HG02938 (cell line): Measurements from ENCODE around the gene CDK15.

Experiments
- ATAC-seq: cut with Tn5 transposase; IDR thresholded peaks from one replicate; pipeline ENCODE4 v1.9.1; 2021; ENCODE audit warnings: mild to moderate bottlenecking, moderate library complexity; ENCODE audit not compliant: unreplicated experiment

Gene CDK15

GRCh38 chr2:201904538-201905420 lies 98.4 kb downstream of the CDK15 start:
- ATAC-seq = peak; percentile 94

- ATAC-seq = no peak
Observed at GRCh38 chr2:201906777-201907562, 100.6 kb downstream of the CDK15 start.

DNA sequence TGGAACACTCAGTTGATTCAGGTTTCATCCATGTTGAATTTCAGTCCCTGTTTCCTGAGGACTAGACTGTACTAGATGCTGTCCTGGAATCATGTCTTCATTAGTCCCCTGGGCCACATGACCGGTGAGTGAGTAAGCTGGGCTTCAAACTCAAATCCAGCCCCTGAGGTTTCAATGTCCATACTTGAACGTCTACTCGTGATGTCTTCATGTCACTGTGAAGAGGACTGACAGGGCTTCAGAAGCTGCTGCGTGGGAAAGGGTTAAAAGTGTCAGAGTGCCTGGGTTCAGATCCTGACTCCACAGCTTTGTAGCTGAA lies 101.2 kb downstream of the CDK15 start:
- no peak for ATAC-seq

- no peak for ATAC-seq
Observed at GRCh38 chr2:201908901-201909300, 102.6 kb downstream of the CDK15 start.

DNA sequence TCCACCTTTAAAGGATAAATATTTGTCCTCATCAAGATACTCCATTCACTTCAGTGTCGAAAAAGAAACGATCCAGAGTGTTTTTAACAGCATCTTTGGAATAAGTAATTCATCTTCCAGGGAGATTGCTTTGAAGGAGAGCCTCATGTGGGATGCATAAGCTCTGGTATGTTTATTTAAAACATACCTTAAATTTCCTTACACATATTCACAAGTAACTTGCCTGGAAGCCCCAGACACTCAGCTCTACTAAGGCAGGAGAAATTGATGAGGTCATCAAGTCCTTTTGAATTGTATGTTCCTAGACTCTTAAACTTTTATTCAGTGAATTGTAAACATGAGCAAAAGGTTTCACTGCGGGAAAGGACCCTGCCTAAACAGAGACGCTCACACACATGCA lies 103.0 kb downstream of the CDK15 start:
- no peak for ATAC-seq

DNA sequence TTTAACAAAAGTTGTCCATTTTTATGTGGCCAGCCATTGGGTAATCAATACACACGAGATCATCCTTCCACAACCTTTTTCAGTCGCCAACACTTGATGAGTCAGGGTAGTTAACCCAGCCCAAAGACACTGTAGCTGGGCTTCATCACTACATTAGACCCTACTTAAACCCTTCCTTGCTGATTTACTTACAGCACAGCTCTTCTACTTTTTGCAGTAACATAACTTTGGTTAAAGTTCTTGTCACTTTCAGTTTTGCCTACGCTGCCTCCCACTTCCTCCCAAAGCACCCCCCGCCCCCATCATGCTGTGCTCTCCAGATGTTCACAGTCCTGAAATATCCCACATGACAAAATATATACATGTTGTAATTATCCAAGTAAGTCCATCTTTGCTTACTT lies 103.6 kb downstream of the CDK15 start:
- ATAC-seq = no peak

DNA sequence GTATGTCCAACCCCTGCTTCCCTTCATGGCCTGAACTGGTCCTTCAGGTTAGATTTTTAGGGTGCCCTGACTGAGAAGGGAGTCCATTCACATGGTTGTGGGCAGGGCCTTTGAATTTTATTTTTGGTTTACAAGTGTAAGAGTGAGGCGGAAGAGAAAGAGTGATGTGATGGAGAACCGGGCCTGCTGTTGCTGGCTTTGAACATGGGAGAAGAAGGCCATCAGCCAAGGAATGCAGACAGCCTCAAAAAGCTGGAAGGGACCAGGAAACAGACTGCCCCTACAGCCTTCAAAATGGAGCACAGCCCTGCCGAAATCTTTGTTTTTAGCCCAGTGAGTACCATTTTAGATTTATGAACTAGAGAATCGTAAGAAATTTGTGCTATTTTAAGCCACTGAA lies 105.0 kb downstream of the CDK15 start:
- ATAC-seq = no peak

GRCh38 chr2:201913201-201913600 lies 106.9 kb downstream of the CDK15 start:
- no peak for ATAC-seq

DNA sequence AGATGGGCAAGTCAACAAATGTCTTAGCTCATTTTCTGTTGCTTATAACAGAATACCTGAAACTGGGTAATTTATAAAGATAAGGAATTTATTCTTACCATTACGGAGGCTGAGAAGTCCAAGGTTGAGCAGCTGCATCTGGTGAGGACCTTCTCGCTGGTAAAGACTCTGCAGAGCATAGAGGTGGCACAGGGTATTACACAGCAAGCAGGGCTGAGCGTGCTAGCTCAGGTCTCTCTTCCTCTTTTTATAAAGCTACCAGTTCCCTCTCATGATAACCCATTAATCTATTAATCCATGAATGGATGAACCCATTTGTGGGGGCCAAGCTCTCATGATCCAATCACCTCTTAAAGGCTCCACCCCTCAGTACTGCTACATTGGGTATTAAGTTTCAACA lies 109.1 kb downstream of the CDK15 start:
- peak; percentile 91 for ATAC-seq

GRCh38 chr2:201916565-201916964 lies 110.2 kb downstream of the CDK15 start:
- no peak for ATAC-seq

DNA sequence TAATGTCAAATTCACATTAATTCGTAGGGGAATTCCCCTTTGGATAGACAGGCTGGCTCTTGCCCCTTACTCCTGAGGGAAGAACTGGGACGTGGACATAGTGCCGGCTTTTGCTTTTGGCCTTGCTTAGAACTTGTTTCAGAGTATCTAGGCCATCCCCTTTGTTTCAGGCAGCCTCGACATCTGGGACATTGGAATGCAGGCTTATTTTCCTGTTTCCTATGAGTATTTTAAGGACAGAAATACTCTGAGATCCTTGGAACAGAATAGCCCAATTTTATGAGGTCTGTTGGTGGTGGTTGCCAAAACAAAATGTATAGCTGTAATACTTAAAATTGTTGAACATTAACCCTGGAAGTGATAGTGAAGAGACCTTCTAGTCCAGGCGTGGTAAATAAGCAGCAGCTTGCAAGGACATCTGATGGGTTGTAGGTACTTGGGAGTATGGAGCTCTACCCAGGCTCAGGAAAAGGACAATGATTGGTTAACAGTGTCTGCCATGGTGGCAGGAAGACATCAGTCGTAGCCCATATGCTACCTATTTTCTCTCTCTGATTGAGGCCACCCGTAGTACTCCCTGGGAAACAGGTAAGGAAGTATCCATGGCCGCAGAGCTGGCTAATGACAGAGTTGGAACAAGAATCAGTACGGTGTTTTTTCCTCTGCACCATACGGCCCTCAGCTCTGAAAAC lies 112.4 kb downstream of the CDK15 start:
- no peak for ATAC-seq

GRCh38 chr2:201919308-201919634 lies 112.9 kb downstream of the CDK15 start:
- ATAC-seq = no peak

- ATAC-seq = no peak
Observed at GRCh38 chr2:201923436-201924328, 117.3 kb downstream of the CDK15 start.

GRCh38 chr2:201924453-201924852 lies 118.1 kb downstream of the CDK15 start:
- ATAC-seq = no peak

GRCh38 chr2:201925056-201925455 lies 118.7 kb downstream of the CDK15 start:
- no peak for ATAC-seq

GRCh38 chr2:201926067-201926466 lies 119.7 kb downstream of the CDK15 start:
- ATAC-seq = no peak

DNA sequence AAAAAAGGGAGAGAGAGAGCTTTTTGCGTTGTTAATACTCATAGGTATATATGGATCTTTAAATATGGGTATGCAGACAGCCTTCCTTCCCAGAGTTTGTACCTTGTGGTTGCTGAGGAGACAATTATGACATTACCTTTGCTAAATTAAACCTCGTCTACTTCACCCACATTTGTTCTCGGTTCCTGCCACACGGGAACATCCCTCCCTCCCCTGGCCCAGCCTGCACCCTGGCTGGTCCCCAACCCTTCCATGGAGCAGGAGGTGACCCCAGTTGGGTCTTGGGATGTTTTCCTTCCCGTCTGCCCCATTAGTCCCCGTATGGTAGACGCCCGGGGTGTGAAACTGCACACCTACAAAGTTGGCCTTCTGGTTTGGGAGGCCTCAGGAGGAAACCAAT lies 122.0 kb downstream of the CDK15 start:
- ATAC-seq = no peak

DNA sequence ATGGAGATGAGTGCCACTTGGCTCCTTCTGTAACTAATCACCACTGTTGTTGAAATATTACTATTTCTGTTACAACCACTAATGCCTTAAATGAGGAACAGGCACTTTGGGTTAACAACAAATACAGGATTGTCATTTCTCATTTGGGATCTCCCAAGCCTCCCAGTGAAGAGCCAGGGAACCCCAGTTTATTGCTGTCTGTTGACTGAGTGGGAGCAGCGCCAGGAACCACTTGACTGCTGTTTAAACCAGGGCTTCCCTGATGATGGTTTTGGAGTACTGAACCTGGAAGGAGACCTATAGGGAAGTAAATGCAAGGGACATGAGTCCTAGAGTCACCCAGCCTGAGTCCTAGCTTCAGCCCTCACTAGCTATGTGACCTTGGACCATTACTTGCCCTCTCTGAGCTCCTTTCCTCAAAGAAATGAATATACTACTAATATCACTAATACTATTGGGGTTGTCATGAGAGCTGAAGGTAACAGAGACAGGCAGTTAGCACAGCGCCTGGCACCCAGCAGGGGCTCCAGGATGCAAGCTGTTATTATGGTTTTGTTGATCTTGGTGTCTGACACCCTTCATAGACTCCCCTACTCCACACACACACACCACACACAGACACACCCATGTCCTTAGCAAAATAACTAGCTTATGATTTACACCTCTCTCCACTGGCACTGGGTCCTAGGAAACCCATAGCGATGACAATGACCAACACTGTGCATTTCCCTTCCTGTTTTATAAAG lies 123.1 kb downstream of the CDK15 start:
- ATAC-seq = no peak

- ATAC-seq = no peak
Observed at GRCh38 chr2:201930043-201930442, 123.7 kb downstream of the CDK15 start.

DNA sequence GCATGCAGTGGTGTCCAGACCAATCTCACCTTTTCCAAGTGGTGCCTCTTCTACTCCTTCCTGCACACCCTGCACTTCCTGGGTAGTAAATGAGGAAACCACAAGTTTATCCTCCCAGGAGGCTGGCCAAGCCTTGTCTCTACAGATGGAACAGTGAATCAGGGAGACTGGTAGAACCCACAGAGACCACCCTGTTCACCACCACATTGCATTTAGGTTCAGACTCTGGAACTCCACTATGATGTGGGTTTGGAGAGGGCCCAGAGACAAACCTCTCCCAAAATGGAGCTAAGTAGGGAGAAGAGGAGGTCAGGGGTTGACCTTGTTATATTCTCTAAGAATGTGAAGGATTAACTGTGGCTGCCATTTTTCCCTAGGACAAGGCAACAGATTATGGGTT lies 124.5 kb downstream of the CDK15 start:
- ATAC-seq = no peak
